K562 (cell line): ENCODE data around the gene GAP43. TPM values are rescaled to one million over a fixed set of nuclear protein-coding genes. Genes with fewer than 3 reads are reported as not detected.

ENCODE experiments used
- ATAC-seq: fragments of 200-7000 bp; cut with Tn5 transposase; 3 replicates; pipeline ENCODE4 v1.9.1; 2020; ENCODE audit warnings: moderate library complexity
- BruUV-seq: library from RNA; stranded (reverse); fragments of 400-500 nt; replicated peaks from 2 replicates; lab custom pipeline; 2021; lab: Mats Ljungman, UMichigan
- CTCF ChIA-PET: fragments of 300-600 bp; formaldehyde crosslinking; extraction: SDS; loops from one replicate; lab custom pipeline; 2021; ENCODE audit warnings: low intra/inter-chr PET ratio; lab: Yijun Ruan, JAX
- POLR2A ChIA-PET: fragments of 300-600, 350-650 bp; sonication (Branson Sonifier 250); formaldehyde crosslinking; extraction: SDS; loops from one replicate; lab custom pipeline; 2021; ENCODE audit warnings: antibody characterized with exemption, inconsistent platforms; lab: Yijun Ruan, JAX
- DNase-seq, 4 experiments: peaks; one replicate each; pipeline versions ENCODE4 v3.0.0 to v3.0.0-alpha.2; 2011 to 2018; ENCODE audit warnings: low spot score in 3 of 4, mixed read lengths in 3 of 4; ENCODE audit errors: extremely low read depth in 1 of 4
- FAIRE-seq: peaks from 2 replicates; lab custom pipeline; 2011; peaks lifted over from hg19 to GRCh38; lab: Jason Lieb, UNC
- H2AFZ ChIP-seq: 2 replicates; pipeline ENCODE4 v1.6.0; 2011; ENCODE audit warnings: low read depth, low read length, control low read depth, inconsistent platforms
- H3K27ac ChIP-seq: fragments of 200-600 bp; 3 replicates; pipeline ENCODE4 v1.8.0; 2011; ENCODE audit warnings: low read depth, mild to moderate bottlenecking, control low read depth, inconsistent platforms, low read length, moderate library complexity, mixed read lengths; ENCODE audit errors: extremely low read depth
- H3K27me3 ChIP-seq, 2 experiments: fragments of 300-600 bp in 1 of 2; 2 replicates in 1 of 2; 3 replicates in 1 of 2; pipeline versions ENCODE4 v1.6.0 to v1.8.0; 2011; ENCODE audit warnings: inconsistent platforms in 2 of 2, low read length in 2 of 2, mild to moderate bottlenecking in 1 of 2, mixed read lengths in 1 of 2, moderate library complexity in 1 of 2; ENCODE audit not compliant: control insufficient read depth in 2 of 2, insufficient read depth in 2 of 2
- H3K36me3 ChIP-seq: fragments of 300-600 bp; 3 replicates; pipeline ENCODE4 v1.8.0; 2011; ENCODE audit warnings: mild to moderate bottlenecking, low read length, inconsistent platforms; ENCODE audit not compliant: control insufficient read depth, insufficient read depth
- H3K4me1 ChIP-seq, 2 experiments: fragments of 200-600 bp in 1 of 2; replicated peaks in 1 of 2; 2 replicates in 1 of 2; 3 replicates in 1 of 2; pipeline versions ENCODE4 v1.5.1 to v1.8.0; 2011; ENCODE audit warnings: inconsistent platforms in 2 of 2, low read length in 2 of 2, mild to moderate bottlenecking in 1 of 2, mixed read lengths in 1 of 2, moderate library complexity in 1 of 2; ENCODE audit not compliant: control insufficient read depth in 2 of 2, insufficient read depth in 2 of 2
- H3K4me2 ChIP-seq: 2 replicates; pipeline ENCODE4 v1.6.1; 2011; ENCODE audit warnings: low read length, control low read depth, inconsistent platforms, mixed read lengths; ENCODE audit not compliant: insufficient read depth
- H3K4me3 ChIP-seq: fragments of 200-600 bp; sonication (generic), shearing (Covaris generic); 2 replicates; pipeline ENCODE4 v1.5.1; 2016; ENCODE audit warnings: control low read depth, inconsistent platforms
- H3K79me2 ChIP-seq: fragments of 200-600 bp; 3 replicates; pipeline ENCODE4 v1.8.0; 2011; ENCODE audit warnings: low read length, inconsistent platforms; ENCODE audit not compliant: control insufficient read depth, insufficient read depth
- H3K9ac ChIP-seq, 2 experiments: 2 replicates each; pipeline versions ENCODE4 v1.6.0 to v1.6.1; 2011; ENCODE audit warnings: low read depth in 2 of 2, low read length in 2 of 2, control low read depth in 1 of 2, inconsistent platforms in 1 of 2, mild to moderate bottlenecking in 1 of 2, mixed read lengths in 1 of 2; ENCODE audit not compliant: insufficient read depth in 1 of 2
- H3K9me1 ChIP-seq: one replicate; pipeline ENCODE4 v1.6.0; 2011; ENCODE audit warnings: inconsistent platforms, mild to moderate bottlenecking, low read length, moderate library complexity; ENCODE audit not compliant: control insufficient read depth, insufficient read depth
- H3K9me3 ChIP-seq: replicated peaks from 2 replicates; pipeline ENCODE4 v1.5.1; 2011; ENCODE audit warnings: low read depth, low read length, inconsistent platforms; ENCODE audit not compliant: control insufficient read depth, insufficient read depth
- H4K20me1 ChIP-seq: replicated peaks from 2 replicates; pipeline ENCODE4 v1.6.1; 2011; ENCODE audit warnings: low read length, inconsistent platforms, mixed read lengths; ENCODE audit not compliant: control insufficient read depth, insufficient read depth
- FOSL1 ChIP-seq: fragments of 200-800 bp; sonication (Bioruptor generic); conservative IDR thresholded peaks from 2 replicates; pipeline ENCODE4 v1.6.1; 2016; ENCODE audit warnings: missing genetic modification characterization, missing compliant biosample characterization
- HMG20B ChIP-seq: fragments of 250-450 bp; sonication (Bioruptor Pico); IDR thresholded peaks from 2 replicates; pipeline ENCODE4 v1.5.0; 2021; ENCODE audit warnings: mild to moderate bottlenecking
- MAFK ChIP-seq: IDR thresholded peaks from 2 replicates; pipeline ENCODE4 v1.6.1; 2011; ENCODE audit warnings: low read length, improper control_type of control experiment
- NFATC3 ChIP-seq: fragments of 450-650 bp; IDR thresholded peaks from 2 replicates; pipeline ENCODE4 v1.6.1; 2017; ENCODE audit warnings: mild to moderate bottlenecking
- ZBTB1 ChIP-seq: sonication (generic); formaldehyde crosslinking; IDR thresholded peaks from 2 replicates; pipeline ENCODE4 v1.8.1; 2023; ENCODE audit warnings: missing genetic modification reagents, low read depth, mild to moderate bottlenecking, borderline replicate concordance
- ZNF407 ChIP-seq: fragments of 450-650 bp; IDR thresholded peaks from 2 replicates; pipeline ENCODE4 v1.6.1; 2016; ENCODE audit warnings: low read depth
- WGBS: fragments of 100-300 bp; shearing (Covaris generic); methylation state at CpG from one replicate; pipeline ENCODE4 v1.1.6; 2016; ENCODE audit warnings: low coverage, mixed read lengths; ENCODE audit not compliant: insufficient coverage; ENCODE audit errors: missing lambda C conversion rate; 5-methylcytosine and 5-hydroxymethylcytosine counted together
- in situ Hi-C: fragments of 300-500 bp; cut with MboI; formaldehyde crosslinking; loops from 4 replicates; pipeline ENCODE4 v1.15.0; 2018; ENCODE audit warnings: inconsistent platforms, mixed read lengths
- intact Hi-C: fragments of 100-400 bp; cut with micrococcal nuclease; formaldehyde crosslinking; loops from 2 replicates; pipeline ENCODE4 v1.14.2; 2022
- polyA plus RNA-seq, 8 experiments: library from polyadenylated mRNA; depleted of rRNA in 4 of 8; stranded (reverse) in 5 of 8; unstranded in 3 of 8; fragments of >200 nt; fragmentation: Nextera tagmentation in 2 of 8; fragmentation: Illumina TruSeq in 1 of 8; extraction: Ambion mirVana in 2 of 8; extraction: Trizol in 1 of 8; gene quantifications; 2 replicates each; pipeline versions ENCODE4 v1.2.1 to v1.2.3, GENCODE V29; 2011 to 2014; ENCODE audit warnings: inconsistent platforms in 1 of 8, missing spikeins in 1 of 8
- total RNA-seq, 7 experiments: library from RNA; depleted of rRNA in 6 of 7; stranded (reverse); fragments of >200 nt in 6 of 7; fragmentation: Illumina TruSeq in 2 of 7; extraction: Trizol in 2 of 7; gene quantifications; 2 replicates each; pipeline versions ENCODE4 v1.2.1 to v1.2.3, GENCODE V29; 2011 to 2021; ENCODE audit warnings: low replicate concordance in 1 of 7
- TF ChIP-seq, protein P1 (sequence below): sonication (generic); formaldehyde crosslinking; IDR thresholded peaks from 2 replicates; pipeline ENCODE4 v1.8.0; 2022; ENCODE audit warnings: missing genetic modification reagents, mild to moderate bottlenecking, moderate library complexity, borderline replicate concordance
- TF ChIP-seq, protein P2 (sequence below): sonication (generic); formaldehyde crosslinking; IDR thresholded peaks from 2 replicates; pipeline ENCODE4 v1.8.1; 2023; ENCODE audit warnings: mild to moderate bottlenecking, missing genetic modification reagents

GAP43 gene
- total and polyA plus RNA-seq, 9 of the 15 experiments (the other 6 are each of a cell fraction or from before 2014, with no cell fraction given) = 0.04 to 0.11 (median 0.09) TPM; not detected in 6

- TF ChIP-seq, protein P1, sequence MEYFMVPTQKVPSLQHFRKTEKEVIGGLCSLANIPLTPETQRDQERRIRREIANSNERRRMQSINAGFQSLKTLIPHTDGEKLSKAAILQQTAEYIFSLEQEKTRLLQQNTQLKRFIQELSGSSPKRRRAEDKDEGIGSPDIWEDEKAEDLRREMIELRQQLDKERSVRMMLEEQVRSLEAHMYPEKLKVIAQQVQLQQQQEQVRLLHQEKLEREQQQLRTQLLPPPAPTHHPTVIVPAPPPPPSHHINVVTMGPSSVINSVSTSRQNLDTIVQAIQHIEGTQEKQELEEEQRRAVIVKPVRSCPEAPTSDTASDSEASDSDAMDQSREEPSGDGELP (CRISPR knock-in tag) = no peak
- TF ChIP-seq NFATC3 = no peak
- TF ChIP-seq ZBTB1 = no peak
- TF ChIP-seq HMG20B (CRISPR knock-in tag) = no peak
Observed at GRCh38 chr3:115590873-115591272, 32.4 kb upstream of the GAP43 start (continued).

DNA sequence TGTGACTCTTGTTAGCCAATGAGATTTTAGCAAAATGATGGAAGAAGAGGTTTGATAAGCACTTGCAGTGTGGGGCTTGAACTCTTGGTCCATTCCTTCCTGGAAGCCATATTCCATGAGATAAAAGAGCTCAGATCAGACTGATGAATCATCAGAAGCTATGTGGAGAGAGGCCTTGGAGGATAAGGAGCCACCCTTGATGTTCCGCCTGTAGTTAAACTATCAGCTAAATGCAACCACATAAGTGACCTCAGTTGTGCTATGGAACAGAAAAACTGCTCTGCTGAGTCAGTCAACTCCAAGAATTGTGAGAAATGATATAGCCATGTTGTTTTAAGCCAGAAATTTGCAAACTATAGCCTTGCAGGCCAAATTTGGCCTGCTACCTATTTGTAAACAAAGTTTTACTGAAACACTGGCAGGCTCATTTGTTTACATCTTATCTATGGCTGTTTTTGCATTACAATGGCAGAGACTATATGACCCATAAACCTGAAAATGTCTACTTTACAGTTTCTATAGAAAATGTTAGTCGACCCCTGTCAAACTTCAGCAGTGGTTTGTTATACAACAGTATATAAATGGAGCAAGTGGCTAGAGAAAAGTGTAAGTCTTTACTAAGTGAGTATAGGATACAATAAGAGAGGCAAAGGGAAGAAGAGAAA, 27.6 kb upstream of the GAP43 start:
- Histone ChIP-seq H3K9ac (no peak overlapping the region), H3K27me3 (no peaks in the 10 kb centered on the region), H3K36me3 (no peaks in the 10 kb centered on the region), H3K4me1 (no peaks in the 10 kb centered on the region), H3K27ac (no peak overlapping the region), H3K4me3 (no peak overlapping the region), H3K9me3 (no peaks in the 10 kb centered on the region), H2AFZ (no peak overlapping the region), H4K20me1 (no peaks in the 10 kb centered on the region), H3K79me2 (no peaks in the 10 kb centered on the region), H3K9me1 (no peaks in the 10 kb centered on the region), H3K4me2 (no peak overlapping the region)
- ATAC-seq (no peak), FAIRE-seq (no peak), DNase-seq (peak in 2 of 4 experiments; percentile 1 to 4)
- no TSS peak for BruUV-seq
- in situ Hi-C loops (no loop called here), intact Hi-C loops (no loop called here)
- CTCF ChIA-PET = no interaction called here
- POLR2A ChIA-PET = no interaction called here
- 0% methylated on average over 1 of the region's 2 CpGs for WGBS
- TF ChIP-seq MAFK (no peak), FOSL1 (tag) (peak; percentile 33; the same call in 1 of the 2 replicates), ZNF407 (no peak)
- TF ChIP-seq, protein P2, sequence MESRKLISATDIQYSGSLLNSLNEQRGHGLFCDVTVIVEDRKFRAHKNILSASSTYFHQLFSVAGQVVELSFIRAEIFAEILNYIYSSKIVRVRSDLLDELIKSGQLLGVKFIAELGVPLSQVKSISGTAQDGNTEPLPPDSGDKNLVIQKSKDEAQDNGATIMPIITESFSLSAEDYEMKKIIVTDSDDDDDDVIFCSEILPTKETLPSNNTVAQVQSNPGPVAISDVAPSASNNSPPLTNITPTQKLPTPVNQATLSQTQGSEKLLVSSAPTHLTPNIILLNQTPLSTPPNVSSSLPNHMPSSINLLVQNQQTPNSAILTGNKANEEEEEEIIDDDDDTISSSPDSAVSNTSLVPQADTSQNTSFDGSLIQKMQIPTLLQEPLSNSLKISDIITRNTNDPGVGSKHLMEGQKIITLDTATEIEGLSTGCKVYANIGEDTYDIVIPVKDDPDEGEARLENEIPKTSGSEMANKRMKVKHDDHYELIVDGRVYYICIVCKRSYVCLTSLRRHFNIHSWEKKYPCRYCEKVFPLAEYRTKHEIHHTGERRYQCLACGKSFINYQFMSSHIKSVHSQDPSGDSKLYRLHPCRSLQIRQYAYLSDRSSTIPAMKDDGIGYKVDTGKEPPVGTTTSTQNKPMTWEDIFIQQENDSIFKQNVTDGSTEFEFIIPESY (CRISPR knock-in tag) = no peak
